Measurements from ENCODE around the gene TMEM174.
"Not testable (repeated sequence)": the region's sequence is repeated elsewhere in the genome, so short reads cannot be mapped to it uniquely, and the experiment has no call there.

The TMEM174 gene

GRCh38 chr5:73197637-73198257 lies 24.8 kb downstream of the TMEM174 start:
- DNase-seq = no peak

GRCh38 chr5:73198833-73199592 lies 26.0 kb downstream of the TMEM174 start:
- DNase-seq = no peak

- DNase-seq = no peak
Observed at GRCh38 chr5:73199671-73200070, 26.7 kb downstream of the TMEM174 start.

GRCh38 chr5:73201547-73202513 lies 28.8 kb downstream of the TMEM174 start:
- DNase-seq = peak; percentile 55

GRCh38 chr5:73204332-73204731 lies 31.3 kb downstream of the TMEM174 start:
- DNase-seq = no peak

GRCh38 chr5:73204733-73205132 lies 31.7 kb downstream of the TMEM174 start:
- no peak for DNase-seq

- DNase-seq = no peak
Observed at GRCh38 chr5:73205305-73205704, 32.3 kb downstream of the TMEM174 start.

- not testable (repeated sequence) for DNase-seq
Observed at GRCh38 chr5:73207239-73207638, 34.2 kb downstream of the TMEM174 start.

- DNase-seq = not testable (repeated sequence)
Observed at GRCh38 chr5:73209075-73209474, 36.1 kb downstream of the TMEM174 start.

- DNase-seq = not testable (repeated sequence)
Observed at GRCh38 chr5:73212693-73213092, 39.7 kb downstream of the TMEM174 start.

- DNase-seq = peak; percentile 78
Observed at GRCh38 chr5:73213566-73213998, 40.6 kb downstream of the TMEM174 start.

GRCh38 chr5:73214306-73214705 lies 41.3 kb downstream of the TMEM174 start:
- peak; percentile 48 for DNase-seq

GRCh38 chr5:73214996-73215395 lies 42.0 kb downstream of the TMEM174 start:
- DNase-seq = no peak

GRCh38 chr5:73215531-73215890 lies 42.5 kb downstream of the TMEM174 start:
- DNase-seq = no peak

- peak; percentile 82 for DNase-seq
Observed at GRCh38 chr5:73215891-73216610, 43.1 kb downstream of the TMEM174 start.

GRCh38 chr5:73218552-73219171 lies 45.7 kb downstream of the TMEM174 start:
- DNase-seq = peak; percentile 61

- DNase-seq = not testable (repeated sequence)
Observed at GRCh38 chr5:73219336-73219735, 46.3 kb downstream of the TMEM174 start.

GRCh38 chr5:73221161-73221560 lies 48.2 kb downstream of the TMEM174 start:
- DNase-seq = no peak

- DNase-seq = no peak
Observed at GRCh38 chr5:73221726-73222125, 48.7 kb downstream of the TMEM174 start.

- no peak for DNase-seq
Observed at GRCh38 chr5:73222173-73222572, 49.2 kb downstream of the TMEM174 start.

Measured in fibroblast of skin of back (primary cell).